SK-N-SH (cell line): ENCODE measurements around the gene SMO. TPM values are rescaled to one million over a fixed set of nuclear protein-coding genes. Genes with fewer than 3 reads are reported as not detected.
A peak's percentile ranks its signal among the peaks of the same experiment; 100 is the strongest.

Experiments used
- CTCF ChIA-PET: fragments of 300-600, 350-600 bp; formaldehyde crosslinking; extraction: SDS; loops from one replicate; lab custom pipeline; 2021; lab: Yijun Ruan, JAX
- POLR2A ChIA-PET: fragments of 350-600 bp; sonication (Branson Sonifier 250); formaldehyde crosslinking; extraction: SDS; loops from one replicate; lab custom pipeline; 2020; ENCODE audit warnings: antibody characterized with exemption, inconsistent platforms; lab: Yijun Ruan, JAX
- DNase-seq: peaks from one replicate; pipeline ENCODE4 v3.0.0; 2012
- H2AFZ ChIP-seq: fragments of 200-600 bp; sonication (generic); 2 replicates; pipeline ENCODE4 v1.8.1; 2016; ENCODE audit warnings: antibody characterized with exemption, mild to moderate bottlenecking, low read depth
- H3F3A ChIP-seq: fragments of 200-600 bp; sonication (generic); replicated peaks from 2 replicates; pipeline ENCODE3; 2016; ENCODE audit warnings: antibody characterized with exemption, mild to moderate bottlenecking; ENCODE audit not compliant: insufficient read depth
- H3K27ac ChIP-seq, 2 experiments: fragments of 200-500 bp in 1 of 2; fragments of 200-600 bp in 1 of 2; sonication (Bioruptor generic) in 1 of 2; sonication (generic), shearing (Covaris generic) in 1 of 2; 2 replicates each; pipeline versions ENCODE4 v1.5.1 to v1.6.1; 2014 to 2016; ENCODE audit warnings: low read depth in 2 of 2, inconsistent platforms in 1 of 2, low read length in 1 of 2, mild to moderate bottlenecking in 1 of 2, mixed read lengths in 1 of 2
- H3K27me3 ChIP-seq: fragments of 200-600 bp; sonication (generic), shearing (Covaris generic); 2 replicates; pipeline ENCODE4 v1.6.1; 2016; ENCODE audit warnings: mixed run types; ENCODE audit not compliant: insufficient read depth
- H3K36me3 ChIP-seq, 2 experiments: fragments of 200-500 bp in 1 of 2; fragments of 200-600 bp in 1 of 2; sonication (Bioruptor generic) in 1 of 2; sonication (generic) in 1 of 2; replicated peaks in 1 of 2; 2 replicates each; pipeline versions ENCODE3 to v1.5.1; 2014 to 2016; ENCODE audit warnings: low read length in 1 of 2, mild to moderate bottlenecking in 1 of 2; ENCODE audit not compliant: insufficient read depth in 2 of 2, control insufficient read depth in 1 of 2
- H3K4me1 ChIP-seq, 2 experiments: fragments of 200-500 bp in 1 of 2; fragments of 200-600 bp in 1 of 2; sonication (Bioruptor generic) in 1 of 2; sonication (generic), shearing (Covaris generic) in 1 of 2; 2 replicates each; pipeline versions ENCODE4 v1.5.1 to v1.6.1; 2014 to 2016; ENCODE audit warnings: low read depth in 1 of 2, low read length in 1 of 2, mixed run types in 1 of 2; ENCODE audit not compliant: insufficient read depth in 2 of 2, control insufficient read depth in 1 of 2
- H3K4me2 ChIP-seq: fragments of 200-600 bp; sonication (generic), shearing (Covaris generic); 2 replicates; pipeline ENCODE4 v1.6.1; 2017; ENCODE audit warnings: mixed run types
- H3K4me3 ChIP-seq, 2 experiments: fragments of 200-500 bp in 1 of 2; fragments of 200-600 bp in 1 of 2; sonication (Bioruptor generic) in 1 of 2; sonication (generic), shearing (Covaris generic) in 1 of 2; 2 replicates each; pipeline versions ENCODE4 v1.5.1 to v1.8.1; 2014 to 2016; ENCODE audit warnings: low read depth in 2 of 2, inconsistent platforms in 1 of 2, low read length in 1 of 2, mild to moderate bottlenecking in 1 of 2, mixed read lengths in 1 of 2, moderate library complexity in 1 of 2
- H3K79me2 ChIP-seq: fragments of 200-600 bp; sonication (generic); 2 replicates; pipeline ENCODE4 v1.8.1; 2017; ENCODE audit warnings: mild to moderate bottlenecking; ENCODE audit not compliant: insufficient read depth
- H3K9ac ChIP-seq: fragments of 200-600 bp; sonication (generic); 2 replicates; pipeline ENCODE4 v1.6.1; 2017; ENCODE audit warnings: mixed run types
- H3K9me2 ChIP-seq: fragments of 200-600 bp; sonication (generic); 2 replicates; pipeline ENCODE4 v1.6.1; 2017; ENCODE audit warnings: mixed run types
- H3K9me3 ChIP-seq: fragments of 200-600 bp; sonication (generic); 2 replicates; pipeline ENCODE4 v1.6.1; 2017; ENCODE audit warnings: mixed run types, mild to moderate bottlenecking, moderate library complexity
- H4K20me1 ChIP-seq: fragments of 200-600 bp; sonication (generic); 2 replicates; pipeline ENCODE4 v1.6.1; 2017; ENCODE audit warnings: mild to moderate bottlenecking, mixed run types; ENCODE audit not compliant: insufficient read depth
- CHD2 ChIP-seq: fragments of 150-350 bp; IDR thresholded peaks from 2 replicates; pipeline ENCODE4 v1.6.1; 2018; ENCODE audit warnings: low read length; ENCODE audit not compliant: partially characterized antibody
- CTCF ChIP-seq: fragments of 200-600 bp; sonication (generic); IDR thresholded peaks from 2 replicates; pipeline ENCODE4 v1.6.1; 2017; ENCODE audit warnings: antibody characterized with exemption, mild to moderate bottlenecking, moderate library complexity
- EP300 ChIP-seq, 2 experiments: IDR thresholded peaks; 2 replicates each; pipeline versions ENCODE4 v1.4.0 to v1.6.1; 2012; ENCODE audit warnings: borderline replicate concordance in 1 of 2, low read depth in 1 of 2, low read length in 1 of 2
- FOXJ3 ChIP-seq: sonication (generic); formaldehyde crosslinking; IDR thresholded peaks from 2 replicates; pipeline ENCODE4 v1.5.1; 2020; ENCODE audit warnings: mild to moderate bottlenecking, missing genetic modification reagents
- FOXM1 ChIP-seq: IDR thresholded peaks from 2 replicates; pipeline ENCODE4 v1.4.0; 2012; ENCODE audit warnings: low read depth, mild to moderate bottlenecking
- GATA2 ChIP-seq: sonication (generic); formaldehyde crosslinking; IDR thresholded peaks from 2 replicates; pipeline ENCODE4 v1.5.0; 2020; ENCODE audit warnings: mild to moderate bottlenecking, missing genetic modification reagents
- MAX ChIP-seq: IDR thresholded peaks from 2 replicates; pipeline ENCODE4 v1.4.0; 2012; ENCODE audit warnings: low read depth
- MEF2A ChIP-seq: IDR thresholded peaks from 2 replicates; pipeline ENCODE4 v1.4.0; 2012; ENCODE audit warnings: low read depth, borderline replicate concordance
- MXI1 ChIP-seq: IDR thresholded peaks from 2 replicates; pipeline ENCODE4 v1.6.1; 2012; ENCODE audit warnings: mild to moderate bottlenecking, low read depth, low read length, improper control_type of control experiment
- NFIC ChIP-seq: IDR thresholded peaks from 2 replicates; pipeline ENCODE4 v1.4.0; 2012; ENCODE audit warnings: borderline replicate concordance
- NRF1 ChIP-seq: IDR thresholded peaks from 2 replicates; pipeline ENCODE4 v1.6.1; 2012; ENCODE audit warnings: low read depth, mild to moderate bottlenecking, low read length
- PBX3 ChIP-seq: IDR thresholded peaks from 2 replicates; pipeline ENCODE4; 2012
- POLR2AphosphoS5 ChIP-seq: IDR thresholded peaks from 2 replicates; pipeline ENCODE4 v1.6.1; 2012; ENCODE audit warnings: low read depth, low read length
- RAD21 ChIP-seq: IDR thresholded peaks from 2 replicates; pipeline ENCODE4 v1.6.1; 2012; ENCODE audit warnings: mild to moderate bottlenecking, low read length
- REST ChIP-seq: IDR thresholded peaks from 2 replicates; pipeline ENCODE4 v1.6.1; 2012; ENCODE audit warnings: mild to moderate bottlenecking, low read depth, low read length, moderate library complexity
- RXRA ChIP-seq: IDR thresholded peaks from 2 replicates; pipeline ENCODE4 v1.4.0; 2012; ENCODE audit warnings: low read depth, mild to moderate bottlenecking, borderline replicate concordance
- SIN3A ChIP-seq: IDR thresholded peaks from 2 replicates; pipeline ENCODE4 v1.6.1; 2012; ENCODE audit warnings: low read depth, mild to moderate bottlenecking, low read length, moderate library complexity, borderline replicate concordance
- SMC3 ChIP-seq: IDR thresholded peaks from 2 replicates; pipeline ENCODE4 v1.6.1; 2012; ENCODE audit warnings: low read depth, low read length, improper control_type of control experiment
- TAF1 ChIP-seq: IDR thresholded peaks from 2 replicates; pipeline ENCODE4 v1.6.1; 2012; ENCODE audit warnings: low read depth, mild to moderate bottlenecking, low read length, moderate library complexity, borderline replicate concordance
- TCF12 ChIP-seq: IDR thresholded peaks from 2 replicates; pipeline ENCODE4 v1.4.0; 2012
- TEAD4 ChIP-seq: IDR thresholded peaks from 2 replicates; pipeline ENCODE4 v1.4.0; 2012; ENCODE audit warnings: mild to moderate bottlenecking, borderline replicate concordance; ENCODE audit not compliant: insufficient read depth
- USF2 ChIP-seq: fragments of 150-350 bp; IDR thresholded peaks from 2 replicates; pipeline ENCODE4 v1.6.1; 2017; ENCODE audit warnings: antibody characterized with exemption, low read length, low read depth, borderline replicate concordance
- ZBTB33 ChIP-seq: IDR thresholded peaks from 2 replicates; pipeline ENCODE4 v1.4.0; 2012; ENCODE audit warnings: low read depth, borderline replicate concordance
- WGBS: methylation state at CpG from one replicate; pipeline ENCODE4 v1.1.6; 2017; ENCODE audit warnings: low lambda C conversion rate; 5-methylcytosine and 5-hydroxymethylcytosine counted together
- polyA plus RNA-seq, 3 experiments: library from polyadenylated mRNA; depleted of rRNA; stranded (reverse); fragments of >200 nt; gene quantifications; 2 replicates each; pipeline ENCODE4 v1.2.3, GENCODE V29; 2012

SMO gene
- 34.5 and 37.0 TPM in 2 replicates for polyA plus RNA-seq (2012; rRNA removed)
- polyA plus RNA-seq (2012; cell fraction: cytosol; rRNA removed) = 13.5 and 23.1 TPM in 2 replicates
- polyA plus RNA-seq (2012; cell fraction: nucleus; rRNA removed) = 75.6 and 79.8 TPM in 2 replicates

- peak within 1 kb of the TSS; percentile 90 for H2AFZ ChIP-seq
- H3K9me3 ChIP-seq = no peaks in the 10 kb centered on the region
- POLR2A ChIA-PET = interaction anchor here (0.6 to 1.1 kb wide), 2 partner anchors 20 to 85 kb away, joined by 3 read pairs; no protein-coding TSS in a partner anchor
- CTCF ChIA-PET = interaction anchor here (0.7 to 4.1 kb wide), 12 partner anchors 9 to 625 kb away, joined by 3 to 45 read pairs (median 4); partner anchors contain the start of genes STRIP2 and TSPAN33
- H3K4me1 ChIP-seq = peaks cover 0 to 20% of the 10 kb centered on the region in 2 experiments; a peak in 2 of 4 replicates
- peaks cover 44% of the 10 kb centered on the region for H3K79me2 ChIP-seq
- H3K4me2 ChIP-seq = peak within 1 kb of the TSS; percentile 92
- no peaks in the 10 kb centered on the region for H3K27me3 ChIP-seq
- WGBS = 1% methylated on average over 29 of the region's 48 CpGs
- H4K20me1 ChIP-seq = peaks cover 22% of the 10 kb centered on the region
- H3F3A ChIP-seq = no peaks in the 10 kb centered on the region
- H3K9ac ChIP-seq = peak within 1 kb of the TSS; percentile 90
- H3K9me2 ChIP-seq = no peaks in the 10 kb centered on the region
- no peaks in the 10 kb centered on the region for H3K36me3 ChIP-seq
- H3K4me3 ChIP-seq = peak within 1 kb of the TSS; percentile 72 to 93
- peak within 1 kb of the TSS; percentile 42 to 54; a peak in 2 of 4 replicates for H3K27ac ChIP-seq
- peak; percentile 43; the same call in 1 of the 2 replicates for TF ChIP-seq NFIC
- TF ChIP-seq TCF12 = peak; percentile 13; the same call in 1 of the 2 replicates
- no peak for TF ChIP-seq REST
- TF ChIP-seq FOXJ3 (CRISPR knock-in tag) = no peak
- peak; percentile 52 for TF ChIP-seq CHD2
- no peak for TF ChIP-seq PBX3
- TF ChIP-seq MAX = peak; percentile 76; the same call in 1 of the 2 replicates
- peak; percentile 65 for TF ChIP-seq TAF1
- no peak for TF ChIP-seq RXRA
- no peak for TF ChIP-seq NRF1
- no peak for TF ChIP-seq CTCF
- TF ChIP-seq TEAD4 = no peak
- no peak for TF ChIP-seq MEF2A
- no peak for TF ChIP-seq RAD21
- no peak for TF ChIP-seq FOXM1
- no peak for TF ChIP-seq ZBTB33
- 0 out of 4 replicates have a peak, but pooled peaks of 1 of the 2 experiments have one; percentile 12 for TF ChIP-seq EP300 (IDR thresholded peaks at IDR 0.05; ENCODE audit: borderline replicate concordance in 1 of 2, low read depth in 1 of 2, low read length in 1 of 2)
- no peak for TF ChIP-seq MXI1
- TF ChIP-seq GATA2 (CRISPR knock-in tag) = no peak
- TF ChIP-seq SIN3A = no peak
- TF ChIP-seq SMC3 = no peak
- peak; percentile 74; the same call in 1 of the 2 replicates for TF ChIP-seq POLR2AphosphoS5
- TF ChIP-seq USF2 = no peak
- TF ChIP-seq, all 33 proteins: peak for 7
- peak; percentile 96 for DNase-seq
Observed at GRCh38 chr7:129188372-129188891, at the start of gene SMO. TSS of gene SMO (plus strand) at chr7:129188633. CDS start at chr7:129189152, 519 bp downstream.
